ENCODE data around the gene SLC35G3. TPM values are rescaled to one million over a fixed set of nuclear protein-coding genes. Genes with fewer than 3 reads are reported as not detected.

The SLC35G3 gene
- total RNA-seq, 1 experiment from 2014 or later: not detected

DNA sequence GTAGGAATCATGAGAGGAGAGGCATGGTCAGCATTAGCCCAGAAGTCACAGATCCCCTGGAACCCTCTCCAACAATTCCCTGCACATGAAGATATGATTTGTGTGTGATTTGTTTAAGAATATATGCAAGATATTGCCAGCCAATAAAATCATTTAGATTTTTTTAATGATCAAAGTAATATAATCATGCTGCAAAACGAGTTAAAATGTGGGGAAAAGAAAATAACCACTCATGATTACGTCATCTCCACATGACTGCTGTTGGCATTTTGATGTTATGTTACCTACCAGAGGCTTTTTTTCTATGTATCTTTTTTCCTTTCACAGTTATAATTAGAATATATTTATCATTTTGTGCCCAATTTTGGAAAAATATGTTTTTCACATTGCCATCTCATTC lies 22.4 kb downstream of the SLC35G3 start:
- Mint-ChIP-seq H3K36me3 (ENCODE audit: insufficient read depth in 1 of 3, low read depth in 3 of 3) (no peaks in the 10 kb centered on the region; a peak in 1 of 7 replicates), H3K4me3 (no peak overlapping the region), H3K4me1 (no peaks in the 10 kb centered on the region), H3K27me3 (ENCODE audit: low read depth) (peaks cover 6% of the 10 kb centered on the region), H3K27ac (no peak overlapping the region), H3K9me3 (no peaks in the 10 kb centered on the region)
- Histone ChIP-seq H2BK5ac (ENCODE audit: insufficient read length, low read length) (no peak overlapping the region), H2AK5ac (ENCODE audit: insufficient read length, low read length) (no peak overlapping the region), H3K4me1 (ENCODE audit: insufficient read depth, low read length) (no peaks in the 10 kb centered on the region), H3K9me3 (ENCODE audit: control insufficient read depth, low read depth, low read length) (no peaks in the 10 kb centered on the region), H3K14ac (ENCODE audit: insufficient read depth, low read length) (no peak overlapping the region), H3K23me2 (ENCODE audit: insufficient read length, low read depth, low read length, poor library complexity, severe bottlenecking) (no peaks in the 10 kb centered on the region), H3K23ac (ENCODE audit: insufficient read length, low read depth, low read length) (no peak overlapping the region), H3K4me2 (ENCODE audit: insufficient read depth, insufficient read length, low read length) (no peak overlapping the region), H4K20me1 (ENCODE audit: control insufficient read depth, insufficient read depth, insufficient read length) (no peaks in the 10 kb centered on the region), H3K18ac (ENCODE audit: insufficient read length, low read depth, low read length) (no peak overlapping the region), H3K79me2 (ENCODE audit: insufficient read depth, low read length) (no peaks in the 10 kb centered on the region), H2BK20ac (ENCODE audit: low read depth, low read length, poor library complexity, severe bottlenecking) (no peak overlapping the region), H4K8ac (replicated peaks; ENCODE audit: insufficient read length, low read depth, low read length) (no peak overlapping the region), H3K27ac (ENCODE audit: insufficient read length, low read depth, low read length) (no peak overlapping the region), H3K4ac (ENCODE audit: low read depth, low read length) (no peak overlapping the region), H3K27me3 (ENCODE audit: insufficient read depth, low read length) (no peaks in the 10 kb centered on the region), H2BK15ac (ENCODE audit: low read depth, low read length) (no peak overlapping the region), H3T11ph (ENCODE audit: low read length) (no peak overlapping the region), H2BK12ac (ENCODE audit: insufficient read length, low read depth, low read length) (no peak overlapping the region), H3K9ac (ENCODE audit: extremely low read depth, insufficient read length, low read length) (no peak overlapping the region), H3K56ac (ENCODE audit: insufficient read length, low read depth, low read length) (no peak overlapping the region), H2AFZ (ENCODE audit: low read length) (no peak overlapping the region), H4K91ac (ENCODE audit: insufficient read length, low read depth, low read length) (no peak overlapping the region), H4K5ac (ENCODE audit: insufficient read length, low read depth, low read length) (no peak overlapping the region), H2BK120ac (ENCODE audit: low read depth, low read length, poor library complexity, severe bottlenecking) (no peak overlapping the region), H3K79me1 (ENCODE audit: insufficient read depth, low read depth, low read length, poor library complexity, severe bottlenecking) (no peaks in the 10 kb centered on the region)
- TF ChIP-seq, protein P1, sequence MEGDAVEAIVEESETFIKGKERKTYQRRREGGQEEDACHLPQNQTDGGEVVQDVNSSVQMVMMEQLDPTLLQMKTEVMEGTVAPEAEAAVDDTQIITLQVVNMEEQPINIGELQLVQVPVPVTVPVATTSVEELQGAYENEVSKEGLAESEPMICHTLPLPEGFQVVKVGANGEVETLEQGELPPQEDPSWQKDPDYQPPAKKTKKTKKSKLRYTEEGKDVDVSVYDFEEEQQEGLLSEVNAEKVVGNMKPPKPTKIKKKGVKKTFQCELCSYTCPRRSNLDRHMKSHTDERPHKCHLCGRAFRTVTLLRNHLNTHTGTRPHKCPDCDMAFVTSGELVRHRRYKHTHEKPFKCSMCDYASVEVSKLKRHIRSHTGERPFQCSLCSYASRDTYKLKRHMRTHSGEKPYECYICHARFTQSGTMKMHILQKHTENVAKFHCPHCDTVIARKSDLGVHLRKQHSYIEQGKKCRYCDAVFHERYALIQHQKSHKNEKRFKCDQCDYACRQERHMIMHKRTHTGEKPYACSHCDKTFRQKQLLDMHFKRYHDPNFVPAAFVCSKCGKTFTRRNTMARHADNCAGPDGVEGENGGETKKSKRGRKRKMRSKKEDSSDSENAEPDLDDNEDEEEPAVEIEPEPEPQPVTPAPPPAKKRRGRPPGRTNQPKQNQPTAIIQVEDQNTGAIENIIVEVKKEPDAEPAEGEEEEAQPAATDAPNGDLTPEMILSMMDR (conservative IDR thresholded peaks at IDR 0.05): no peak
- WGBS (ENCODE audit: extremely low coverage, insufficient read length, low lambda C conversion rate): no CpG with 5 or more reads among the region's 2 CpGs
- no peak for DNase-seq

Data from H9 (cell line).